Measurements from ENCODE around the gene KYNU.

The KYNU gene

GRCh38 chr2:142973160-142973821 is 95.8 kb downstream of the KYNU start:
- no peak for DNase-seq

GRCh38 chr2:142973822-142974207 is 96.4 kb downstream of the KYNU start:
- no peak for DNase-seq

GRCh38 chr2:142974288-142975024 is 97.0 kb downstream of the KYNU start:
- DNase-seq = no peak

GRCh38 chr2:142975239-142975638 is 97.8 kb downstream of the KYNU start:
- DNase-seq = no peak

- DNase-seq = no peak
These were observed 103.0 kb downstream of the KYNU start for GRCh38 chr2:142980246-142981068.

- no peak for DNase-seq
These were observed 103.6 kb downstream of the KYNU start for GRCh38 chr2:142981069-142981378.

GRCh38 chr2:142981756-142982155 is 104.3 kb downstream of the KYNU start:
- DNase-seq = no peak

GRCh38 chr2:142983174-142983573 is 105.7 kb downstream of the KYNU start:
- DNase-seq = no peak

GRCh38 chr2:142984657-142985056 is 107.2 kb downstream of the KYNU start:
- DNase-seq = no peak

GRCh38 chr2:142987044-142987443 is 109.6 kb downstream of the KYNU start:
- DNase-seq = no peak

- no peak for DNase-seq
These were observed 112.1 kb downstream of the KYNU start for GRCh38 chr2:142989273-142990204.

GRCh38 chr2:142991295-142991694 is 113.8 kb downstream of the KYNU start:
- DNase-seq = no peak

GRCh38 chr2:142992840-142993239 is 115.4 kb downstream of the KYNU start:
- no peak for DNase-seq

GRCh38 chr2:142993771-142994170 is 116.3 kb downstream of the KYNU start:
- no peak for DNase-seq

GRCh38 chr2:142994665-142995064 is 117.2 kb downstream of the KYNU start:
- DNase-seq = no peak

- no peak for DNase-seq
These were observed 119.8 kb downstream of the KYNU start for GRCh38 chr2:142997231-142997630.

GRCh38 chr2:143000599-143000998 is 123.1 kb downstream of the KYNU start:
- no peak for DNase-seq

- no peak for DNase-seq
These were observed 124.0 kb downstream of the KYNU start for GRCh38 chr2:143001501-143001900.

- no peak for DNase-seq
These were observed 138.2 kb downstream of the KYNU start for GRCh38 chr2:143015656-143016055.

- no peak for DNase-seq
These were observed 149.1 kb downstream of the KYNU start for GRCh38 chr2:143026411-143027054.

- no peak for DNase-seq
These were observed 151.7 kb downstream of the KYNU start for GRCh38 chr2:143029141-143029540.

GRCh38 chr2:143030127-143030526 is 152.7 kb downstream of the KYNU start:
- no peak for DNase-seq

Data from GOT3 (cell line).